NCI-H82 treated with DMSO at 0.1 percent for 48 hours (cell line): ENCODE measurements around the gene OSBPL2.

Experiments used
- DNase-seq: peaks from one replicate; lab custom pipeline; 2025; ENCODE audit not compliant: unreplicated experiment; lab: John Stamatoyannopoulos, UW

The OSBPL2 gene

DNA sequence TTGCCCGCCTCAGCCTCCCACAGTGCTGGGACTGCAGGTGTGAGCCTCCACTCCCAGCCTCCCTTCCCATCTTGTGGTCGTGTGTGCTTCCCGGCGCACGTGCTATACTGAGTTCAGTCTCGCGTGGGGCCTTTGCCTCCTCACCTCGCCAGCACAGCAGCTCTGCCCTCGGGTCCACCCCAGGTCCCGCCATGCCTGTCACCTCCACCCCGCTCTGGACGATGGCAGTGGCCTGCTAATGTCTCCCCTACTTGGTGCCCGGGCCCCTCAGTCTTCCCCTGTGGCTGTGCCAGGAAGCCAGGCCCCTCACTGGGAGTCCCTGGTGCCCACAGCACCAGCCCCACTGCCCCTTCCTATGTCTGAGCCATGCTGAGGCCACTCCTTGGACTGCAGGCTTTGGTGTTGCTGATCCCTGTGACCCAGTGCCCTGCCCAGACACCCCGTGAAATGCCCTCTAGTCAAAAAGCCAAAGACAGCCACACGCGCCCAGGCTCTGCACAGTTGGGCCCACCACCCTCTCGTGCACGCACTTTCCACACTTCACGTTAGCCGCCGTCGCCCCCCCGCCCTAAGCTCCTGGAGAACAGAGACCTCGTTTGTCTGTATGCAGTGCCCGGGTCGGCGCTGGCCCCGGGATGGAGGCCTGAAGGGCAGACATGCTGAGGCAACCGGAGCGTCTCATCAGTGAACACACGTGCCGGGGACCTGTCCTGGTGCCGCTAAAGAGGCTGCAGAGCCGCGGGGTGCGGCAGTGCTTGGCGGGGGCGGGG, 32.5 kb upstream of the OSBPL2 start:
- no peak for DNase-seq

DNA sequence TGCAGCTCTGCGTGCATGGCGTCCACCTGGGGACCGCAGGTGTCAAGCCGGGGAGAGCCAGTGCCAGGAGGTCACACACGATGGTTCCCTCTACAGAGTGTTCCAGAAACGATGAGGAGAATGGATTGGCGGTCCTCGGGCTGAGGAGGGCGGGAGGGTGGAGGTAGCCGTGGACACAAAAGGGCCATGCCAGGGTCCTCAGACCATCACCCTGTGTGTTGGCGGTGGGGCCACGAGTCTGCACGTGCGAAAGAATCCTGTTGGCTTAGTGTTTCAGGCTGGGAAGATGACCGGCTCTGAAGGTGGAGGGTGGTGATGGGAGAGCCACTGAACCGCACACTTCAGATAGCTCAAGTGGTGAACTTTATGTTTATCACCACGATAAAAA, 31.9 kb upstream of the OSBPL2 start:
- DNase-seq, result no peak

DNA sequence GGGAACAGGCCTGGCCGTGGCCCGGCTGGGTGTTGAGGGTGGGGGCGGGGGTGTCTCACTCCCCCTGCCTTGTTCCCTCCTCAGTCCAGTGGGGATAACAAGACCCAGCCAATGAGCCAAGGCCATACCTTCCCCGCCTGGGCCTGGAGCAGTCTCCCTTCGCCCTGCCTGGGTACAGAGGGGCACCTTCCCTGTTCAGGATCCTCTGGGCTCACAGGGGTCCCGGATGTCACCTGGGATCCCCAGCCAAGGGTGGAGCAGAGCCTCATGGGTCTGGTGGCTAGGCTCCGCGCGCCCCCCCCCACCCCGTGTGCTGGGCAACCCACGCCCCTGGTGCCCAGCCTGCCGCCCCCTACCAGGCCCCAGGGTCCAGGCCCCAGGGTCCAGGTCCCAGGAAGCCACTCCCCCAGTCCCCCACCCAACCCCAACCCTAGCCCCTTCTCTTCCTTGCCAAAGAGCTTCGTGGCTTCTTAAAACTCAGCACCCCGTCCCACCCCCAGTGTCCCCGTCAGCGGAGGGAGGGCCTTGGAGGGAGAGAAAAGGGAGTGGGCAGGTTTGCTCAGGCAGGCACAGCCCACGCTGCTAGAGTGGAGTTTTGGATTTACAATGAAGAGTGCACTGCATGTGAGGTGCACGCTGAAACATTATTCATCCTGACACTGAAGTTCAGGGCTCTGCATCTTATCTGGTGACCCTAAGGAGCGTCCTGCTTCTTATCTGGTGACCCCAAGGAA, 30.1 kb upstream of the OSBPL2 start:
- no peak for DNase-seq

DNA sequence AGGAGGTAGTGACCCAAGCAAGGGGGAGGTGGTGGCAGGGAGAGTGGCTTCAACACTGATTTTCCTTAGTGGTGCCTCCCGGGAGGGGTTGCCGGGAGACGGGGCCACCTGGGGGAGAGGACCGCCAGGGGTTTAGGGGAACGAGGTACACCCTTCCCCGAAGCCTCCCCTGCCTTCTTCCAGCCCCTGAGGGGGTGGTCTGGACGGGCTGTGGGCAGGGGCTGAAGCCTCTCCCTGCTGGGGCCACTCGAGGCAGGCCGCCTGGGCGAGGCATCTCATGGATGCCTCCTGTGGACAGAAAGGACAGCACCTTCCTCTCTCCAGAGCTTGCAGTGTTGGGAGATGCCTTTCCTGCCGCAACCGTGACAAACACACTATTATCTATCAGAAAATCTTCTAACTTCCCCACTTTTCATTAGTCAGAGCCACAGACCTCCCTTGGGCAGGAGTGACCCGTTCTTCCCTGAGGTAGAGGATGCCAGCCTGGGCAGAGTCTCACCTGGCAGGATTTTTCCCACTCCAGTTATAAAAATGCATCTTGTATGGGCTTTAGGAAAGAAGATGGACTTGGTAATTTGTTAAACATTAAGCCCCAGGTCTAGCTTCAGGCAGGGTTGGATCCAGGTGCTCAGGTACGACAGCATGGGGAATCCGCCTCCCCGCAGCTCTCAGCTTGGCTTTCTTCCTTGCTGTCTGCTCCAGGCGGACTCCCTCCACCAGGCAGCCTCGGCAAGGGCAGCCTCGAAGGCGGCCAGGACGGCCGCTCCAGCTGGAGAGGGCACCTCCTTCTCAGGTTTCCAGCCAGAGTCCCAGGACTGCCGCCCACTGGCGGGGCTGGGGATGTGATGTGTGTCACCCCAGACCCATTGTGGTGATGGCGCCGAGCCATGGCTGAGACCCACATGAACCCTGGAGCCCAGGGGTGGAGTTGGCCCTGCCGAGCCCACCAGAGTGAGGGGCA, 29.2 kb upstream of the OSBPL2 start:
- DNase-seq, result no peak

DNA sequence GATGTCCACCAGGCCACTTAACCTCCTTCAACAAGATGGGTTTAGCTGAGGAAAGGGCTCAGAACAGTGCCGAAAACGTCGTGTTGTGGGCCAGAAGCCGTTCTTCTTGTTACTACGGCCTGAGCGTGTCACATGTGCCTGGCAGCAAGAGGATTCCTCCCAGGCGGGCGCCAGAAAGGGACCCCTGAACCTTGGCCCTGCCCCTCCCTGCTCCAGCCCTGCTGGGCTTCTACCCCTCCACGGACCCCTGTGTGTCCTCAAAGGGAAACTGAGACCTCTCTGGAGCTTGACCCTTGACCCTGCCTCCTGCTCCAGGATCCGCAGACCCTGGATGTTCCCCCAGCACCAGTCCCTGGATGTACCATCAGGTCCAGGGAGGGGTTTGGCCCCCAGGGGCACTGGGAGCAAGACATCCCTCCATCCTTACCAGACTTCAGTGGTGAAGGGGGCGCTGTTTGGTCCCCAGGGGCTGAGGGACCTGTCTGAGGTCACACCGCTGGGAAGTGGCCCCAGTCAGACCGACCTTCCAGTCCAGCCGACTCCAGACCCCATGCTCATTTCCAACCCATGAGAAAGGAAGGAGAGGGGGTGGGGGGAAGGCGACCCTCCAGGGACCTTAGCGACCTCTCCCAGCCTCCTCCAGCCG, 28.3 kb upstream of the OSBPL2 start:
- no peak for DNase-seq

DNA sequence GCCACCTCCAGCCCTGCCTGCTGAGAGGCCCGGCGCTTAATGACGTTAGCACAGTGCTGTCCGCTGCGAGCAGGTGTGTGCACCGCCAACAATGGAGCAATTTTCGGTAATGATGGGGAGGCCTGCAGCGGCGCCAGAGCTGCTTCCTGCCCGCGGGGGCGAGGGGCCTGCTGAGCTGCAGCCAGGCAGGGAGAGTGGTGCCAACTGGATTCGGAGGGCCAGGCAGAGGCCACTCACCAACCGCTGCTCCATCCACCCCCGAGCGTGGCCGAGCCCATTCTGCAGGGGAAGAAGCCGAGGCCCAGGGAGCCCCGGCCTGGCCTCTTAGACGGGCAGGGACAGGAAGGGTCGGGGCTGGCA, 27.8 kb upstream of the OSBPL2 start:
- no peak for DNase-seq

DNA sequence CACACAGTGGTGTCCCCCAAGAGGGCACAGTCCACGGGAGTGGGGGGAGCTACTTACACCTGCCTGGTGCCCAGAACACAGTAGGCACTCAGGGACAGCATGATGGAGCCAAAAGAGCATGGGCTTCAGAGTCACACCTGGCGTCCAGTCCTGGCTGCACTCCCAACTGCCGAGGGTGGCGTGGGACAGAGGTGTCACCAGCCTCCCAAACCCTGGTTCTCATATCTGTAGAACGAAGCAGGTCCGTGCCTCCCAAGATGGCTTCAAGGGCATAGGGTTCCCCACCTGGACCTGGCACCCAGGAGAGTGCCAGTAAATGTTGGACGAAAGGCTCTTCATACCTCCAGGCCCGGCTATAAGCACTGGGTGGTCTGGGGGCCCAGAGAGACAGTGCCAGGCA, 27.1 kb upstream of the OSBPL2 start:
- no peak for DNase-seq

DNA sequence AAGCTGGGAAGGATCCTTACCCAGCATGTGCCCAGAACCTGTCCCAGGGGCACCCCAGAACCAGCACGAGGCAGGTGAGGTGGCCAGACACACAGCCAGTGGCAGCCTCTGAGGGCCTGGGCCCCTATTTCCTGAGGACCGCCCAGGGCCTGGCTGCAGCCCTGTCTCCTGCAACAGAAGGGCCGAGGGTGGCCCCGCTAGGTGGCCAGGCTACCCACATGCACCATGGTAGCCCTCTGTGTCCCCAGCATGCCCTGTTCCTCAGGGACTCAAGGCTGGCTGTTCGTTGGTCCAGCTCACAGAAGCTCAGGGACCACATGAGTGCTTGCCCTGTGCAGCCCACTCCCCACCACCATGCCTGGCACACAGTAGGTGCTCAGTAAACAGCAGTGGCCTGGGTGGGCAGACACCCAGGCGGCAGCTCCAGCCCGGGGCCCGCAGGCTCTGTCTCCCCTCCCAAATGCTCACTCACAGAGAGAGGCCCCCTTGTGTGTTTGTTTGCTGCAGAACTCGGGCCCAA, 26.5 kb upstream of the OSBPL2 start:
- DNase-seq, result no peak

DNA sequence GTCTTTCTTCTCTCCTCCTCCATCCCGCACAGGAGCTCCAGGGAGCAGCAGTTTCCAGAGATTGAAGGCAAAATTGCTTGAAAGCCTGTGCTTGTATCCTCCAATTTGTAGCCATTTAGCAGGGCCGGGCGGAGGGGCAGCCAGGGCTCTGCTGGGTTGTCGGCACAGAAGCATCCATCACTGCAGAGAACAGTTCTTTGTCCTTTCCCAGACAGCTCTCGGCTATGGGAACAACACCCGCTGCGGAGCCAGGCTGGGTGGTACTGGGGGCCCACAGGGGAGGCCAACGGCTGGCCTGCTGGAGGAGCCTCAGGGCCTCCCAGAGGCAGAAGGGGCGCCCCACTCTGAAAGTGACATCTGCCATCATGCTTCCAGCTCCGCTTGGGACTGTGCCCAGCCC, 26.0 kb upstream of the OSBPL2 start:
- no peak for DNase-seq

DNA sequence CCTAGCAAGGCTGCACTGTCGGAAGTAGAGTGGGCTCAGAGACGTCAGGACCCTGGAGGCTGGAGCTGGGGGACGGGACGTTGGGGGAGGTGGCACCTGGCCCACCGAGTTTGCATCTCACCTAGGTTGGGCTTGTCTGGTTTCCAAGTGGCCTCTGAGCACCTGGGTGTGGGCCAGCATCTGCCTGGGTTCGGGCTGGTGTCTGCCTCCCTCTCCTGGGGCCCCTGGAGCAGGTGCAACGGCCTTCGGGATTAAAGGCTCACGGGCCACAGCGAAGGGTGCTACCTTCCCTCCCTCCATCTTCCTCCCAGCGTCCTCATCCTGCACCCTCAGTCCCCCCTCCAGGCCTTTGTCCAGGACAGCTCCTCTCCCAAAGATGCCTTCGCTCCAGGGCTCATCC, 24.3 kb upstream of the OSBPL2 start:
- no peak for DNase-seq

DNA sequence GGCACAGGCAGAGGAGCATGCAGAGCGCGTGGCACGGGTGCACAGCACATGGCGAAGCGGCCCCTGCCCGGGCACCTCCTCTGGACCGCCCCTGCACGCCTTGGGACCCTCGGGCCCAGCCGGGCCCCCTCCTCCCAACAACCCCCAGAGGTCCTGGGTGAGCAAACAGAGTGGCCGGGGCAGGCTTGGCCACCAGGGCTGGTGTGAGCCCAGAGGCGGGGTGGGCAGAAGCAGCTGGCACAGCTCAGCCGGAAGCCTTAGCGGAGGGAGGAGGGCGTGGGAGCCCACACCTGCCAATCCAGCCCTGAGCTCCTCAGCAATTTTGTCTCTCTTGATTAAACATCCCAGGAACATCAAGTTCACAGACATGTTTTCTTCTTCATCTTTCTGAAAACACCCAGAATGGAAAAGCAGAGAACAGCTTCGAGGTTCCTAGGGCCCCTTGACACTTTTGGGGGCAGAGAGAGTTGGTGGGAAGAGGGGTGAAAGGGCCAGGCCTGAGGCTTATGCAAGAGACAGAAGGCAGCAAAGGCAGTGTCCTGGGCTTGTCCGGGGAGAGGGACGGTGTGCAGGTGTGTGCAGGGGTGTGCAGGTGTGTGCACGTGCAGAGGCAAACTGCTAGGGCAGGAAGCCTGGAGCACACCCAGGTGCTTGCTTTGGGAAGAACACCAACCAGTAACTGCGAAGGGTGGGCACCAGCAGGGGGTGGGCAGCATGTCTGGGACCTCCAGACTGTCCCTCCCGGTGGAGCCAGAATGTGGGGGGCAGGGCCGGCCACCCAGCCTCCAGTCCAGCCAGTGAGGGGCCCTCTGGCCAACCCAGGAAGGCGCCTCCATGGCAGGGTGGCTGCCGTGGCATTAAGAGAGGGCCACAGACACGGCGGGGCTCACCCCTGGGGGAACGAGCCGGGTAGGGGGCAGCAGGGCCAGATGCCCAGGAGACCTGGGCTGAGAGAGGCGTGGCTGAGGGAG, 23.0 kb upstream of the OSBPL2 start:
- no peak for DNase-seq

DNA sequence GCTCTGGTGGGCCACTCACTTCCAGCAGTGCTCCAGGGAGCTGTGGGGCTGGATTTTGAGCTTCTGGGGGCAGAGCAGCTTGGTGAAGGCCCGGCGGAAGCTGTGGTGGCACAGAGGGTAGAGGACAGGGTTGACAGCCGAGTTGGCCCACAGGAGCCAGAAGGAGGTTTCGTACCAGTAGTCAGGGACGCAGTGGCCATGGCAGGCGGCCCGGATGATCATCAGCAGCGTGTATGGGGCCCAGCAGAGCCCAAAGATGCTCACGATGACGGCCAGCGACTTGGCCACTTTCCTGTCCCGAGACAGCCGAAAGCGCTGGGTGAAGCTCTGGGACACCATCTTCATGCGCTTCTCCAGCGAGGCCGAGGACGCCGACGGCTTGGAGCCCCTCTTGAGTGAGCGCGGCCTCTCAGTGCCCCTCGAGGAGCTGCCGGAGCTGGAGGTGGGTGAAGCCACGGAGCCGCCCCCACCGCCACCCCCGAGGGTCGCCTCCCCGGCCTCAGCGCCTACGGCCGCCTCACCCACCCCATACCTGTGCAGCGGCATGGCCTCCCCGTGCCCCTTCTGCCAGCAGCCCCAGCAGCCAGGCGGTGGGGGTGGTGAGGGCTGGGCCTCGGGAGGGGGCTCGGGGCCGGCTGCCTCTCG, 22.2 kb upstream of the OSBPL2 start:
- no peak for DNase-seq

DNA sequence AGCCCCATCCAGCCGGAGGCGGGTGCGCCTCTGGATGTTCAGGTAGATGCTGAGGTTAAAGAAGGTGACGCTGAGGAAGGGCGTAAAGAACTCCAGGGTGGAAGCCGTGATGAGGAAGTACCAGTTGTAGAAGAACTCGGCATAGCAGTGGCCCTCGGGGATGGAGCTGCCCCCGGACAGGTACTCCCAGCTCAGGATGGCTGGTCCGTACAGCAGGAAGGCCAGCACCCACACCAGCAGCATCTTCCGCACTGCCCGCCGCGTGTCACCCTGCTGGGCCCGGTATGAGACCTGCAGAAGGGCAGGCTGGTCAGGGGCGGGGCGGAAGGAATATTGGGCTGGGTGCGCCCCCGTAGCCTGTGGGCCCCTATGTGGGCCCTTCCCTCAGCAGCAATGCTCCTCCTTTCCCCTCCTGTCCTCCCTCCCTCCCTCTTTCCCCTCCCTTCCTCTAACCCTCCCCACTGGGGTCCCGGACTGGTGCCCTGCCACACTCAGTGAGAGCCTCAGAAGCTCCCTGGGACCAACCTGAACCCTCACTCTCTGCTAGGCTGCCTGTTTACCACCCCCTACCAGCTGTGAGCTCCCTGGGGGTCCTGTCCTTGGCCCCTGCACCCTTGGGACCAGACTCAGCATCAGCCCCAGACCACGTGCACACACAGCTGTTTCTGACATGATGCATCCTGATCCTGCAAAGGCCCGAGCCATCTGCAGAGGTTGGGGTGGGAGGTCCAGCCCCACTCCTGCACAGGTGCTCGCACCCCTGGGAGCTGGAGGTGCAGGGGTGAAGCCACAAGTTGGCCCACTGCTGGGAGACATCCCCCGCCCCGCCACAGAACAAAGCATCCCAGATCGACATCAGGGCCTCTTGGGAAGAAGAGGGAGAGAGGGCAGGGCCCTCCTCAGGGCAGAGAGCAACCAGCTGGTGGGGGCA, 21.4 kb upstream of the OSBPL2 start:
- DNase-seq, result no peak

DNA sequence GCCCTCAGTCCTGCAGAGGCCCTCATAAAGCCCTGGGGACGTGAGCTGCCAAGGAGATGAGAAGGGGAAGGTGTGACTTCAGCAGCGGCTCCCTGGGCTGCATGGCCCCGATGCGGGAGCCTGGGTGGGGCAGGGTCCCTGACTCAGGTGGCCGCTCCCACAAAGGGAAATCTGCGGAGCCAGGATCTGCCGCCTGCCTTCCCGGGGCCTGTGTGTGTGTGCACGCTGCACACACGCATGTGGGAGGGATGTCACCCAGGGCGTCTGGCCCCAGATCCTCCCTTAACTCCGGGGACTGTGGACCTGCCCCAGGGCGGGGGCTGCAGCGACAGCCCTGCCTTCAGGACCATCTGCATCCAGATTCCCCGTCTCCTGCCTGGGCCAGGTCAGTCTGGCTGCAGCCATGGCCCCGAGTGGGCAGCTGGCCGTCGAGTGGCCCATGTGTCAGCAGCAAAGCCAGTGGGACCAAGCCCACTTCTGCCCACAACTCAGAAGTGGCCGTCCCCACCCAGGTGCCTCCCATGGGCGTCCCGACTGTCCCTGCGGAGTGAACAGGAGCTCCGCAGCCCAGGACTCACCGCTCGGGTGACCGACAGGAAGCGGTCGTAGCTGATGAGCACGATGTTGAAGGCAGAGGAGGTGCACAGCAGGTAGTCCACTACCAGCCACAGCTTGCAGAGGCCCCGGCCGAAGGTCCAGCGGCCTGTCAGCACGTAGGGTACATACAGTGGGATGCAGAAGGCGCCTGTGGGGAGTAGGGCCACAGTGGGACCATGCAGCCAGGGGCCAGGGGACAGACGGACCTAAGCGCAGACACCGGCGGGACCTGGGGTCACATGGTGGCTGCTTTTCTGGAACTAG, 20.2 kb upstream of the OSBPL2 start:
- DNase-seq, result no peak

DNA sequence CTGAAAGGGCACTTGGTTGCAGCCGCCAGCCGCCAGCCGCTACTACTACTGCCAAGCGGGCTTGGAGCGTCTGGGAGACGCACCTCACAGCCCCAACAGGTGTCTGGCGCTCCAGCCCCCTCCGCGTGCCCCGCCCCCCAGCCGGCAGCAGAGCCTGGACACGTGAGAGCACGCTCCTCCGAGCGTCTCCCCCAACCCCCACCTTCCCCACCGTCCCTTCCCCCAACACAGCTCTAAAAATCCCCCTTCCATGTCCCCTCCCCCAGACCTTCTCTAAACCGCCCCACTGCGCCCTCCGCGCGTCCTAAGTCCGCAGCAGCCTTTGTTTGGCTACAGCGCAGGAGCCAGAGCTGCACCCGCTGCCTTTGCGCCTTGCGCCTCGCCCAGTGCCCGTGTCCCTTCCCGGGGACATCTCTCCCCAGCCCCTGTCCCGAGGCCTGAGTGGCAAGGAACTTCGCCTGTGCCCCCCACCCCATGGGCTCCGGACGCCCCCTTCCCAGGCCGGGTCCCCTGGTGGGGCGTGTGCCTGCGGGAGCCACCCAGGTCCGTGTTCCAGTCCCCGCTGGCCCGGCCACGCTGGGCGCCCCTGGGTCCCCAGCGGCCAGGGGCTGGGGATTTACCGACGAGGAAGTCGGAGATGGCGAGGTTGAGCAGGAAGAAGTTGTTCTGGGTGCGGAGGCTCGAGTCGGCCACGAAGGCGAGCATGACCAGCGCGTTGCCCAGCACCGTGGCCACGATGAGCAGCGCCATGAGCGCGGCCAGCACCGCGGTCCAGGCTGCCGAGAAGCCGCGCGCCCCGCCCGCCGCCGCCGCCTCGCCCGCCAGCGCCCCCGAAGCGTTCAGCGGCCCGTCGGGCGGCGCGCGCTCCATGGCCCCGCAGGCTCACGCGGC, 19.0 kb upstream of the OSBPL2 start:
- peak; percentile 11 for DNase-seq

DNA sequence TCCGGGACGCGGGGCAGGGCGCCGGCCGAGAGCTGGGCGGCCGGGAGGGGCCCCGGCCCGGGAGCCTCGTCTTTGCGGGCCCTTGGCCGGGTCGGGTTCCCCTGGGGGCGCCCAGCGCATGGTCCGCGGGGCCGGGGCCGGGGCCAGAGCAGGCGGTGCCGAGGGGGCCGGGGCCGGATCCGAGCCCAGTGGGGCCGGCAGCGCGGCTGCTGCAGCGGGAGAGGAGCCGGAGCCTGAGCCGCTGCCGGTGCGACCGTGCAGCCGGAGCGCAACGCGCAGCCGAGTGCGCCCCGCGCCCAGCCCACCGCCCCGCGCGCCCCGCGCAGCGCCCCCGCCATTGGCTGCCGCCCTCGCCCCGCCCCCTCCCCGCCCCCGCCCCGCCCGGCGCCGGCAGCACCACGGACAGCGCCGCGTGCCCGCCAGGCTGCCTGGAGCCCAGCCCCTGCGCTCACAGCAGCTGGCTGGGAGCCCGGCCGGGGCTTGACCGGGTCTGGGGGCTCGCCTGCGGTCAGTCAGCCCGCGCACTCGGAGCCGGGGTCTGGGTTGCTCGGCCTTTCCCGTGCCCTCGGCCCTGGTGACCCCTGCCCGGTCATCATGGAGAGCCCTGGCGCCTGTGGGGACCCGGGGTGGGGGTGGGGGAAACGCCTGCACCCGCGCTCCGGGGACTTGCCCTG, 18.2 kb upstream of the OSBPL2 start, which contains the start of gene HRH3:
Gene HRH3 (minus strand): TSS at position 287 of the 674 bp plus-strand sequence. CDS start 308 bp downstream, outside the sequence.
- DNase-seq, result peak; percentile 9
